ENCODE results near the gene CASQ1.

GRCh38 chr1:160161965-160162705, 28.2 kb upstream of the CASQ1 start:
- TF ChIP-seq POLR2A (IDR thresholded peaks at IDR 0.05; ENCODE audit: low read depth, low read length) (no peak), POLR2AphosphoS5 (IDR thresholded peaks at IDR 0.05; ENCODE audit: low read depth, low read length) (no peak), TAF1 (IDR thresholded peaks at IDR 0.05; ENCODE audit: low read depth, low read length) (no peak)
